NCI-H2107 treated with DMSO at 0.1 percent for 48 hours (cell line): ENCODE results near the gene TP63.

Experiments used
- DNase-seq: peaks from one replicate; lab custom pipeline; 2025; ENCODE audit not compliant: unreplicated experiment; lab: John Stamatoyannopoulos, UW

Gene TP63

GRCh38 chr3:189907803-189908202 is 276.6 kb downstream of the TP63 start:
- no peak for DNase-seq

GRCh38 chr3:189908646-189909045 is 277.5 kb downstream of the TP63 start:
- no peak for DNase-seq

GRCh38 chr3:189909139-189909538 is 277.9 kb downstream of the TP63 start:
- DNase-seq = no peak

- DNase-seq = no peak
Observed at GRCh38 chr3:189909573-189909972, 278.4 kb downstream of the TP63 start.

- no peak for DNase-seq
Observed at GRCh38 chr3:189911001-189911400, 279.8 kb downstream of the TP63 start.

GRCh38 chr3:189914799-189915198 is 283.6 kb downstream of the TP63 start:
- no peak for DNase-seq

GRCh38 chr3:189921770-189922169 is 290.6 kb downstream of the TP63 start:
- DNase-seq = no peak

- DNase-seq = no peak
Observed at GRCh38 chr3:189927975-189928895, 297.0 kb downstream of the TP63 start.

- DNase-seq = no peak
Observed at GRCh38 chr3:189936201-189936945, 305.2 kb downstream of the TP63 start.

DNA sequence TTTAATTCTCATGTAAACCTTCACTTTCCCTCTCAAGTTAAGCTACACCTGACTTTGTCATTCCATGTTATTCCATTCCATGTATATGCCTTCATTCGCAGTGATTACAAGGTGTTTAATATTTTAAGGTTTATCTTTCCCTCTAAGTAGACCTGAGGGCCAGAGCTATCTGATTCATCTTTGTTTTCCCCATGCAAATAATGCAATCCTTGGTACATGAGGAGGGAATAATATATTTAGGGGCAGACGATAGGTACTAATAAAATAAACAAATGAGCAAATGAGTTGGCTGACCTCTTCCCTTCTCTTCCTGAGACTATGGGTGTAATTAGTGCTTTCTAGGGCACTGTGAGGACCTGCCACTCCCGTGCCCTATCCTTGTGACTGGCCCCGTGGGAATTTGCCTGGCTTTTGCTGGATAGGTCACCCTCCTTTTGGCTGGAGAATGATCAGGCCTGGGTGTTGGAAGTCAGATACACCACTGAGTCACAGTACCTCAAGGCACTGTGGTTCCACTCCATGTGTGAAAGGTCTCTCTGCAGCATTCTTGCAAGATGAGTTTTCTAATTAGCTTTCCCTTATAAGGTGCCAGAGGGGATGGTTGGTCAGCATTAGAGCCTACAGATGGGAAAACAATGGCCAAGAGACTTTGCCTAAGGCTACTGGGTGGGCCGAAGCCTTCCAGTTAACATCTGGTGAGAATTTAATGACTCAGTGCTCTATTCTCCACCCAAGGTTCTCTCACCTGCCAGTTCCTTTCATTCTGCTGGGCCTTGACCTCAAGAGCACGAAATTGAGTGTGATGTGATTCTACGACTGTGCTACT is 306.3 kb downstream of the TP63 start:
- DNase-seq = no peak

DNA sequence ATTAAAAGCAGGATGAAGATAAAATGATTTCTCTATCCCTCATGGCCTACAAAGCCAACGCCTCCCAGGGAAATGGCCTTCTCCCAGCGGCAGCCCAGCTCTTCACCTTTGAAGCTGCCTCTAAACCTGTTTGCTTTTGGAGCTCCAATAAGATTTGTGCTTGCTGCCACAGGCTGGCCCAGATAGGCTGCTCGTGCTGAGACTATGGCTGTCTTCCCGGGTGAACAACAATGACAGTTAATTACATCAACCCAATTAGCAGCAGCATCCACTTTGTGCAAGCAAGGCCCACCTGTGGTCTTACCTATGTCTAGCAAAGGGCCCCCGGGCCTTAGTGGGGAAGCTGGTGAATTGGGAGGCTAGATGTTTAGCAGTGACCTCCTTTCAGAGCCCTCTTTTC is 309.9 kb downstream of the TP63 start:
- DNase-seq = no peak

DNA sequence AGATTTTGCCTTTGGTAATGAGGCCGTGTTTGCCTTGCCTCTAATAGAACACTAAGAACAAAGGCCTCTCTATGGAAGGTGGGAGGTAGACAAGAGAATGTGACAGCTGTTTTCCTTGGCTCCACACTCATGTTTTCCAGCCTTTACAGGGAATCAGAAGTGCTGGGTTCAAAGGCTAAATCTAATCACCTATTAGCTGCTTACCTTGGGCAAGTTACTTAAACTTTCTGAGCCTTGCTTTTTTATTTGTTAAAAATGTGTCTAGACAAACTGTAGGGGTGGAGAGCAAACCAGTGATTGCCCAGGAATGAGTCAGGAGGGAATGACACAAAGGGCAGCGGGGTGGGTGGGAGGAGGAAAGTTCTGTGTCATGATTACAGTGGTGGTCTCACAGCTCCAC is 310.5 kb downstream of the TP63 start:
- DNase-seq = no peak

DNA sequence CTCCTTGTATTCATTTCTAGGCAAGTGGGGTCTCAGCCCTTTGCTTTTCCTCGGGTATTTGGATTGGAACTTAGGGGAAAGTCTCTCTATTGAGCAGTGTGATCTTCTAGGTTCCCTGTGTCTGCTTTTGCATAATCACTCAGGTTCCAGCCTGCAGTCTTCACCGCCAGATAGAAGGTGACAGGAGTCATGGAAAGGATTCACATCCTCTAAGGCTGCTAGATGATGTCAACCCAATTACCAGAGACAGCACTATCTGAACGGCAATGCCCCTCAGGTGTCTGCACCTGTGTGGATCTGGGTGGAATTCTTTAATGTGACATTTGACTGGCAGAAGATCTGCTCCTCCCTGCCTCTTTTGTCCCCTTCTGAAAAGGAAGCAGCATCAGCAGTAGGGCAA is 311.8 kb downstream of the TP63 start:
- DNase-seq = no peak

GRCh38 chr3:189944285-189945145 is 313.3 kb downstream of the TP63 start:
- no peak for DNase-seq

DNA sequence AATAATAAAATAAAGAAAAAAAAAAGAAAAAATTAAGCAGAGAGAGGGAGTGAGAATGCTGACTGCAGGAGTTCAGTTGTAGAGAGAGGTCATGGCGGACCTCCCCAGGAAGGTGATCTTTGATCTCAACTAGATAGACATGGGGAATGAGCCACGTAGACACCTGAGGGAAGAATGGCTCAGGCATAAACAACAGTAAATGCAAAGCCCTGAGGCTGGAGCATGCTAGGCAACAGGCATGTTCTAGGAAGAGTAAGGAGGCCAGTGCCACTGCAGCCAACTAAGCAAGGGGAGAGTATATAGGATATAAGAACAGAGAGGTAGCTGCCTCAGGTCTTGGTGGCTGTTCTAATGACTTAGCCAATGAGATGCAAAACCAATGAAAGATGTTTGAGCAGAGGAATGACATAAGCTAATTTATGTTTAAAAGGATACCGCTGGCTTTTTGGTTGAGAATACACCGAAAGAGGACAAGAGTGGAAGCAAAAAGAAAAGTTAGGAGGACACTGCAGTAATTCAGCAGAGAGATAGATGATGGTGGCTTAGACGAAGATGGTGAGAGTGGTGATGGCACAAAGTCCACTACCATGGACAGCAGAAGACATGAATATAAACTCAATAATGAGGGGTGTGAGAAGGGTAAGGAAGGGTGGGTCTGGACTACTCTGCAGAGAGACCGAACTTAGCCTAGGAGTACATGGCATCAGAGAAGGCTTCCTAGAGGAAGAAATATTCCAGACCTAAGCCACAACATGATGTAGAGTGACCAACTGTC is 314.9 kb downstream of the TP63 start:
- DNase-seq = no peak
